NCI-H526 treated with DMSO at 0.1 percent for 48 hours (cell line): ENCODE data around the gene FAM120B.
"Not testable (repeated sequence)": the region's sequence is repeated elsewhere in the genome, so short reads cannot be mapped to it uniquely, and the experiment has no call there.

Experiments
- DNase-seq: peaks from one replicate; lab custom pipeline; 2025; lab: John Stamatoyannopoulos, UW

FAM120B gene

GRCh38 chr6:170388113-170388512 lies 81.6 kb downstream of the FAM120B start:
- no peak for DNase-seq

- DNase-seq = no peak
Observed at GRCh38 chr6:170393033-170393432, 86.5 kb downstream of the FAM120B start.

GRCh38 chr6:170393807-170394399 lies 87.3 kb downstream of the FAM120B start:
- no peak for DNase-seq

GRCh38 chr6:170394980-170395379 lies 88.4 kb downstream of the FAM120B start:
- DNase-seq = no peak

GRCh38 chr6:170398743-170399369 lies 92.3 kb downstream of the FAM120B start:
- DNase-seq = not testable (repeated sequence)

GRCh38 chr6:170399955-170400558 lies 93.5 kb downstream of the FAM120B start:
- not testable (repeated sequence) for DNase-seq

GRCh38 chr6:170402318-170403040 lies 95.9 kb downstream of the FAM120B start:
- no peak for DNase-seq

GRCh38 chr6:170403451-170403850 lies 96.9 kb downstream of the FAM120B start:
- no peak for DNase-seq

- no peak for DNase-seq
Observed at GRCh38 chr6:170404036-170404435, 97.5 kb downstream of the FAM120B start.

- DNase-seq = no peak
Observed at GRCh38 chr6:170404697-170405096, 98.1 kb downstream of the FAM120B start.

- no peak for DNase-seq
Observed at GRCh38 chr6:170405311-170405975, 98.9 kb downstream of the FAM120B start.

GRCh38 chr6:170407200-170407599 lies 100.6 kb downstream of the FAM120B start:
- DNase-seq = no peak

- no peak for DNase-seq
Observed at GRCh38 chr6:170407932-170408331, 101.4 kb downstream of the FAM120B start.

- DNase-seq = not testable (repeated sequence)
Observed at GRCh38 chr6:170409746-170410145, 103.2 kb downstream of the FAM120B start.

GRCh38 chr6:170410241-170410640 lies 103.7 kb downstream of the FAM120B start:
- DNase-seq = no peak

- no peak for DNase-seq
Observed at GRCh38 chr6:170415318-170415717, 108.8 kb downstream of the FAM120B start.

GRCh38 chr6:170416303-170416702 lies 109.7 kb downstream of the FAM120B start:
- no peak for DNase-seq

- DNase-seq = no peak
Observed at GRCh38 chr6:170416959-170417606, 110.5 kb downstream of the FAM120B start.

- no peak for DNase-seq
Observed at GRCh38 chr6:170417881-170418280, 111.3 kb downstream of the FAM120B start.

- no peak for DNase-seq
Observed at GRCh38 chr6:170420283-170420682, 113.7 kb downstream of the FAM120B start.
